OCI-M1 (cell line): ENCODE data around the gene CCNY.
A peak's percentile ranks its signal among the peaks of the same experiment; 100 is the strongest.
"Not testable (repeated sequence)": the region's sequence is repeated elsewhere in the genome, so short reads cannot be mapped to it uniquely, and the experiment has no call there.

Experiments
- DNase-seq: peaks from one replicate; lab custom pipeline; 2025; lab: John Stamatoyannopoulos, UW

Gene CCNY

DNA sequence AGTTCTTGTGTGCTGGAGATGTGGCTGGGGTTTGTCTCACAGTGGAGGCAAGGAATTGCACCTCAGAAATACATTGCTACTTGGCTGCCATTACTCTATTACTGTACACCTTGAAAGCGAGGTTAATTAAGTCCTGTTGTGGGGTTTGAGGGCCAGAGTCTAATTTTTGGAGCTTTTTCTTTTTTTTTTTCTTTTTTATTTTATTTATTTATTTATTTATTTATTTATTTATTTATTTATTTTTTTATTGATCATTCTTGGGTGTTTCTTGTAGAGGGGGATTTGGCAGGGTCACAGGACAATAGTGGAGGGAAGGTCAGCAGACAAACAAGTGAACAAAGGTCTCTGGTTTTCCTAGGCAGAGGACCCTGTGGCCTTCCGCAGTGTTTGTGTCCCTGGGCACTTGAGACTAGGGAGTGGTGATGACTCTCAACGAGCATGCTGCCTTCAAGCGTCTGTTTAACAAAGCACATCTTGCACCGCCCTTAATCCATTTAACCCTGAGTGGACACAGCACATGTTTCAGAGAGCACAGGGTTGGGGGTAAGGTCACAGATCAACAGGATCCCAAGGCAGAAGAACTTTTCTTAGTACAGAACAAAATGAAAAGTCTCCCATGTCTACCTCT lies 69.8 kb downstream of the CCNY start:
- DNase-seq, result not testable (repeated sequence)

DNA sequence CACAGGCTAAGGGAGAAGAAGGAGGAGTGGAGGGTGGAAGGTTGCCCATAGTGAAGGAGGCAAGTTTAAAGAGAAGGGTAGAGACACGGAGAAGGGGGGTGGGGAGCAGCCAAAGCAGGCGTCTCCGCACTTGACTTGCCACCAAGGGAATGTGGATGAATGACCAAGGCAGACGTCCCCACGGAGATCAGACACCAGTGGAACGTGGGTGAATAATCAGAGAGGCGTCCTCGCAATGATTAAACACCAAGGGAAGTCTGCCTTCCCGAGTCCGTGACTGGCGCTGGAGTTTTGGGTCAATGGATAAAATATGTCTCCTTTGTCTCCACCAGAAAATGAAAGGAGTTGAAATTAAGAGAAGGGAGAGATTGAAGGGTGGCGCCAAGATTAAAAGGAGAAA lies 71.4 kb downstream of the CCNY start:
- not testable (repeated sequence) for DNase-seq

DNA sequence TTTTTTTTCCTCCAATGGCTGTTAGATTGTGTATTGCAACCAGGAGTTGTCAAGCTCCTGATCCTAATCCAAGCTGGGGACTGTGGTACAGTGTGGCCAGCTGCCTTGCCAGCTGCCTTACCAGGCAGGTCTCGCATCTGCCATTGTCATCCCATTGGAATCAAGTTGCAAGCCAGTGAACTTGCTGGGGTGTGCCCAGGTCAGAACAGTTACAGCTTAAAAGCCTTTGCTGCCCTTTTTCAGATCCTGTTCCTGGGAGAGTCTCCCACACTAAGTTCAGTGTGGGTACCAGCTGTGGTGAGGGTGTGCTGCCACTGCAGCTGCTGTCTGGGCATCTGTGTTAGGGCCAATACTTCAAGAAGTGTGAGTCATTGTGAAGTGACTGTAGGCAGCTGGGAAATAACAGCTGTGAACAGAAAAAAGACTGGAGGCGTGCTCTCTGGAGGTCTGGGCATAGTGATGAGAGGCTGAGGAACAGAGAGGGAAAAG lies 72.8 kb downstream of the CCNY start:
- DNase-seq, result no peak

DNA sequence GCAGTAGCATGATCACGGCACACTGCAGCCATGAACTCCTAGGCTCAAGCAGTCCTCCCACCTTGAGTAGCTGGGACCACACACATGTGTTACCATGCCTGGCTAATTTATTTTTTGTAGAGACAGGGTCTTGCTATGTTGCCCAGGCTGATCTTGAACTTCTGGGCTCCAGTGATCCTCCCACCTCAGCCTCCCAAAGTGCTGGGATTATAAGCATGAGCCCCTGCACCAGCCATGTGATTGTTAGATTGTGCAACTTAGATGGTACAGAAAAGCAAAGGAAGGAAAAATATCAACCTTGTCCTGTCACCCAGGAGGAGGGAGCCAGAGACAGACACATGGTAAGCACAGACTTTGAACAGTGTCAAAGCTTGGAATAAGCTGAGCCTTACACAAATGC lies 73.5 kb downstream of the CCNY start:
- DNase-seq, result no peak

GRCh38 chr10:35412003-35412723 lies 75.9 kb downstream of the CCNY start:
- no peak for DNase-seq

- DNase-seq, result peak; percentile 66
Observed at GRCh38 chr10:35412900-35413491, 76.7 kb downstream of the CCNY start.

- DNase-seq, result peak; percentile 54
Observed at GRCh38 chr10:35413985-35414861, 77.9 kb downstream of the CCNY start.

DNA sequence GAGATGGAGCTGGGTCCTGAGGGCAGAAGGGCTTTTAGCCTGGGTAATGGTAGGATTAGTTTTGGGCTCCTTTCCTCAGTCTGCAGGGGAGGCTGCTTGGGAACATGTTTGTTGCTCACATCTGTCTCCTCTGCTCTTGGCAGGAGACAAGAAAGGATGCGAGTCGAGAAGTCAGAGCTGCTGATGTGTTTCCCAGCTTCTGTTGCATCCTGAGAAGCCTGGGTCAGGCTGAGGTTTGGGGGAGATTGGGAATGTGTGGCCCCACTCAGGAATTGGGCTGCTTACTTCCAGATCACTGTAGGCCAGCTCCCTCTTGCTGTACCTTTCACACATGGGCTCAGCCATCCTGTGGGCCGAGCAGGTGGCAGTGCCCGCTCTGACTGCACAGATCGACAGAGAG lies 79.2 kb downstream of the CCNY start:
- no peak for DNase-seq

GRCh38 chr10:35416619-35417312 lies 80.5 kb downstream of the CCNY start:
- DNase-seq, result no peak

DNA sequence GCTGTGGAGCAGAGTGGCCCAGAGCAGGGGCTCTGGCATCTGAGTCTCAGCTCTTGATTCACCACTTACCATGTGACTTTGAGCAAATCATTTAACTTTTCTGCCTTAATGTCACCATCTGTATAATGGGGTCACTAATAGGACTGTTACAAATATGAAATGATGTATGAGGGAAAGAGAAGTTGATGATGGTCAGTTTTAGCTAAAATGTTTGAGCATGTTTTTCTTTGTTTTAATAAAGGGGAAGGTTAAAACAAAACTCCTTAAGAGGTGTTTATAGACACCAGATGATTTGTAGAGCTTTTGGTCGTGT lies 81.0 kb downstream of the CCNY start:
- DNase-seq, result no peak

- no peak for DNase-seq
Observed at GRCh38 chr10:35417795-35418194, 81.5 kb downstream of the CCNY start.

DNA sequence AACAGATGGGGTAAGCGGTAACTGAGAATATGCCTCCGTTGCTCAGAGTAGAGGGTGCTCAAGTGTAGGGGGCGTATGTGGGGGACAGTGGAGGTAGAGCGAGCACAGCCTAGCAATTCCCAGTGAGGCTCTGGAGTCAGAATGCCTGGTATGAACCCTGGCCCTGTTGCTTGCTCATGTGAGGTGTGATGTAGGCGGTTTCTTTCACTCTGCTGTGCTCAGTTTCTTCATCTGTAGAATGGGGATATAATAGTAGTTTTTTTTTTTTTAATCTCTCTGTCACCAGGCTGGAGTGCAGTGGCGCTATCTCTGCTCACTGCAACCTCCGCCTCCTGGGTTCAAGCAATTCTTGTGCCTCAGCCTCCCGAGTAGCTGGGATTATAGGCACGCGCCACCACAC lies 82.3 kb downstream of the CCNY start:
- DNase-seq, result not testable (repeated sequence)

DNA sequence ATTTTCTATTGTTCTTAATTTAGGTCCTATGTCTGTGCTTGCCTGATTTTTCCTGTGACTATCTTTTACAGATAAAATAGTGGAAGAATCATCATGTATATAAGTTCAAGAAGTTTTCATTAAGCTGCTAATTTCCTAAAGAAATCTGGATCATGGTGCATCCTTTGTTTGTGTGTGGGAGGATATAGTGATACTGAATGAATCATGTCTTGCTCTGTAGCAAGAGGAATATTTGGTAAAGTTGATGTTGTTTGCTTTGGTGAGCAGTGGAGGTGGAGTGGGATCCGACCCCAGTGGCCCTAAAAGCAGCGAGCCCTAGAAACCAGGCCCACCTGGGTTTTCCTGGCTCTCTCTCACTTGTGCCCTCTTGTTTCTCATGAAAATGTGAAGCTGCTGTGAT lies 83.7 kb downstream of the CCNY start:
- no peak for DNase-seq

DNA sequence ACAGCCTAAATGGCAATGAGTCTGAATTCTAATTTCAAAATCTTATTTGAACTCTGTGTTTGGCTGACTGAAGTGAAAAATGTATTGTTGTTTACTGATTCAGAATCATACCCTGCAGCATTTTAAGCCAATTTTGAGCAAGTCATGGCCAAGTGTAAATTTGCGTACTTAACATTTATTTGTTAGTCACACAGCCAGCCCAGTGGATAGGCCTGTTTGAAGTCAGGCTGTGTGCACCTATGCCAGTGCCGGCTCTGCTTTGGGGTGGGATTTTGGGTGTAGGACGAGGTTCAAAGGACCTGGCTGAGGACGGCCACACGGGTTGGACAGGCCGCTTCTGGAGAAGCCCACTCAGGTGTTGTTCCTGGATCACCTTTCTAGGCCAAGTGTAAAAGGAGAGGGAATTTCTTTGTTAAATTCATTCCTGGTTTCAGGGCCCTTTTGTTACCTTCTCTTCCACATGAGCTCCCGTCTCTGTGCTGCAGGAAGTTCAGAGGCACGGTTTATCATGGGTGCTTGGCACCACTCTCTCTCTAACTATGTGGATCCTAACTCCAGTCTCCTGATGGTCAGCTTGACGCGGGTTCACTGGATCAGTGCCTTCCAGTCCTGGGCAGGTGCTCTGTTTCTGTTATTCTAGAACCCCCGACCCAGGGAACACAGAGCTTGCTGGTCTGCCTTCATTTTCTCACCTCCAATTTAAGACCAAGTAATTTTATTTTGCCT lies 84.7 kb downstream of the CCNY start:
- no peak for DNase-seq

GRCh38 chr10:35421553-35422178 lies 85.4 kb downstream of the CCNY start:
- DNase-seq, result no peak

- DNase-seq, result no peak
Observed at GRCh38 chr10:35422228-35422627, 85.9 kb downstream of the CCNY start.

DNA sequence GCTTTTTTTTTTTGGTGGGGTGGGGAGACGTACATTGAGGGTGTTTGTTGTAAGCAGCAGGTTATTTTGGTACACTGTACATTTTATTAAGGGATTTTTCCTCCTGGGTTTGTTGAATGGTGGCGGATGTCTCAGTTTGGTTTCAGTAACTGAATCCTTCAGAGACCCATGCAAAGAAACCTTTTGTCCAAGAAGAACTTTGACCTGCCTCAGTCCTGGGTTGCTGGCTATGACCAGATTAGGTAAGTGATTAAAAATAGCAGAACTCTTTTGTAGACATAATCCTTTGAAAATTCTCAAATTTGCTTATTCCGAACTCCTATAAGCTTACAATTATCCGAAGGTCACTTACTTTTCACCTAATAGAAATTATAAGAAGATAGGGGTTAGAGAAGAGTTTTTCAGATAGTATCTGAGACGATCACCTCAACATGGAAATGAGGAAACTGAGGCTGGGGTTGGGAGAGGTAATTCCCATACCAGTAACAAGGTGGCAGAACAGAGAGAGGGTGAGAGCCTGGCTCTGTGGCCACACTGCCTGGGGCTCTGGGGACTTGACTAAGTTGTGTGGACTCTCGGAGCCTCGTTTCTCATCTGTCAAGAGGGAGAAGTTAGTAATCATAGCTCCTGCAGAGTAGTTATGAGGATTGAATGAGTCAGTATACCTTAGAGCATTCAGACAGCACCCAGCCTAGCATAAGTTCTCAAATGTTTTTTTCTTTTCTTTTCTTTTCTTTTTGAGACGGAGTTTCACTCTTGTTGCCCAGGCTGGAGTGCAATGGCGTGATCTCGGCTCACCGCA lies 87.4 kb downstream of the CCNY start:
- no peak for DNase-seq

GRCh38 chr10:35424680-35425285 lies 88.5 kb downstream of the CCNY start:
- DNase-seq, result no peak

DNA sequence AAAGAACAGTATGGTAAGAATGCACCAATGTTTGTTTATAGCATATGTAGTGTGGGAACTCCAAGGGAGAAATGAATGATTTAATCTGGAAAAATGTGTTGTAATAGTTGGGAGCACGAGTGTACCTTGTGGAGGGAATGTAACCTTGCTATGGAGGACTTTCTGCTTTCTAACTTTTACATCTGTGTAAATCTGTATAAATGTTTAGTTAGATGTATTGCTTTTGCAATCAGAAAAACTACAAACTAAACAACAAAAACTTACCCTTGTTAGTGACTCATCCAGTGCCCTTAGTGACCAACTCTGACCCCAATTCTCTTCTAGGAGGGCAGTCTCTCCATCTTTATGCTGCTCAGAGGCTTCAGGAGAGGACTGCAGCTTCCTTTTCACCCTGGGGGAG lies 89.3 kb downstream of the CCNY start:
- DNase-seq, result no peak
